ENCODE results near the gene DLEC1. TPM values are rescaled to one million over a fixed set of nuclear protein-coding genes. Genes with fewer than 3 reads are reported as not detected.
"Not testable (repeated sequence)": the region's sequence is repeated elsewhere in the genome, so short reads cannot be mapped to it uniquely, and the experiment has no call there.

The DLEC1 gene
- total and polyA plus RNA-seq, 2 donors (not counting 1 experiment from before 2014, with no cell fraction given), result 0.52 to 2.1 TPM

GRCh38 chr3:38032328-38032865 is 6.6 kb upstream of the DLEC1 start:
- no peak overlapping the region for H3K27ac ChIP-seq (ENCODE audit: low read length in 2 of 2)
- CTCF ChIA-PET, result interaction anchor here (0.7 to 1.3 kb wide), 3 partner anchors 27 to 1260 kb away, joined by 3 to 5 read pairs (median 4); no protein-coding TSS in a partner anchor
- Mint-ChIP-seq H3K27me3 (peaks cover 42% of the 10 kb centered on the region), H3K4me1 (peaks cover 11% of the 10 kb centered on the region), H3K4me3 (no peak overlapping the region), H3K27ac (no peak overlapping the region), H3K9me3 (ENCODE audit: insufficient read depth) (no peaks in the 10 kb centered on the region)
- H3K4me2 ChIP-seq (replicated peaks; ENCODE audit: low read depth, low read length, poor library complexity, severe bottlenecking), result no peak overlapping the region
- POLR2A ChIA-PET, result no interaction called here
- H3K9ac ChIP-seq (ENCODE audit: low read length), result no peak overlapping the region
- no peak overlapping the region for H2AFZ ChIP-seq (ENCODE audit: insufficient read depth, low read depth, low read length, poor library complexity, severe bottlenecking)
- peaks cover 0 to 19% (median 0%) of the 10 kb centered on the region in 3 donors for H3K9me3 ChIP-seq (ENCODE audit: control extremely low read depth in 1 of 3, control insufficient read depth in 2 of 3, insufficient read depth in 1 of 3, low read length in 2 of 3)
- no peak for TF ChIP-seq EZH2 (IDR thresholded peaks at IDR 0.05; ENCODE audit: borderline replicate concordance, insufficient read depth, low read depth, low read length, poor library complexity, severe bottlenecking)
- TF ChIP-seq, protein P1, sequence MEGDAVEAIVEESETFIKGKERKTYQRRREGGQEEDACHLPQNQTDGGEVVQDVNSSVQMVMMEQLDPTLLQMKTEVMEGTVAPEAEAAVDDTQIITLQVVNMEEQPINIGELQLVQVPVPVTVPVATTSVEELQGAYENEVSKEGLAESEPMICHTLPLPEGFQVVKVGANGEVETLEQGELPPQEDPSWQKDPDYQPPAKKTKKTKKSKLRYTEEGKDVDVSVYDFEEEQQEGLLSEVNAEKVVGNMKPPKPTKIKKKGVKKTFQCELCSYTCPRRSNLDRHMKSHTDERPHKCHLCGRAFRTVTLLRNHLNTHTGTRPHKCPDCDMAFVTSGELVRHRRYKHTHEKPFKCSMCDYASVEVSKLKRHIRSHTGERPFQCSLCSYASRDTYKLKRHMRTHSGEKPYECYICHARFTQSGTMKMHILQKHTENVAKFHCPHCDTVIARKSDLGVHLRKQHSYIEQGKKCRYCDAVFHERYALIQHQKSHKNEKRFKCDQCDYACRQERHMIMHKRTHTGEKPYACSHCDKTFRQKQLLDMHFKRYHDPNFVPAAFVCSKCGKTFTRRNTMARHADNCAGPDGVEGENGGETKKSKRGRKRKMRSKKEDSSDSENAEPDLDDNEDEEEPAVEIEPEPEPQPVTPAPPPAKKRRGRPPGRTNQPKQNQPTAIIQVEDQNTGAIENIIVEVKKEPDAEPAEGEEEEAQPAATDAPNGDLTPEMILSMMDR (IDR thresholded peaks at IDR 0.05), result no peak
- H3K79me2 ChIP-seq (ENCODE audit: control insufficient read depth, insufficient read depth, low read length), result no peaks in the 10 kb centered on the region
- H4K20me1 ChIP-seq (ENCODE audit: control insufficient read depth, insufficient read depth, low read length, poor library complexity, severe bottlenecking), result no peaks in the 10 kb centered on the region
- intact Hi-C loops (cut with micrococcal nuclease), result no loop called here
- H3K4me1 ChIP-seq (ENCODE audit: control insufficient read depth in 2 of 2, insufficient read depth in 2 of 2, low read length in 2 of 2), result peaks cover 17 to 19% of the 10 kb centered on the region in 2 donors
- DNase-seq (no peak), ATAC-seq (ENCODE audit: low read depth) (no peak)
- H3K36me3 ChIP-seq (replicated peaks in 1 of 2; ENCODE audit: control extremely low read depth in 1 of 2, control insufficient read depth in 1 of 2, extremely low read depth in 1 of 2, insufficient read depth in 2 of 2, low read length in 1 of 2), result no peaks in the 10 kb centered on the region
- no peak overlapping the region for H3K4me3 ChIP-seq (ENCODE audit: control extremely low read depth in 1 of 5, extremely low read depth in 1 of 5, insufficient read depth in 1 of 5, low read depth in 2 of 5, low read length in 4 of 5)
- H3K27me3 ChIP-seq (replicated peaks in 1 of 4; ENCODE audit: control extremely low read depth in 1 of 4, control insufficient read depth in 3 of 4, insufficient read depth in 4 of 4, low read length in 3 of 4), result peaks cover 0 to 56% (median 23%) of the 10 kb centered on the region in 4 experiments
- WGBS (ENCODE audit: insufficient coverage), result no CpG with 5 or more reads among the region's 1 CpG

- Histone ChIP-seq H3K4me1 (ENCODE audit: control insufficient read depth in 2 of 2, insufficient read depth in 2 of 2, low read length in 2 of 2) (peaks cover 19 to 21% of the 10 kb centered on the region in 2 donors), H3K9me3 (ENCODE audit: control extremely low read depth in 1 of 3, control insufficient read depth in 2 of 3, insufficient read depth in 1 of 3, low read length in 2 of 3) (peaks cover 0 to 16% (median 0%) of the 10 kb centered on the region in 3 donors), H3K27me3 (replicated peaks in 1 of 4; ENCODE audit: control extremely low read depth in 1 of 4, control insufficient read depth in 3 of 4, insufficient read depth in 4 of 4, low read length in 3 of 4) (peaks cover 0 to 50% (median 19%) of the 10 kb centered on the region in 4 experiments)
- H3K27ac ChIP-seq (ENCODE audit: low read length in 2 of 2); POLR2A ChIA-PET; H3K27ac Mint-ChIP-seq; H3K9ac ChIP-seq (ENCODE audit: low read length); H4K20me1 ChIP-seq (ENCODE audit: control insufficient read depth, insufficient read depth, low read length, poor library complexity, severe bottlenecking); H3K4me2 ChIP-seq (replicated peaks; ENCODE audit: low read depth, low read length, poor library complexity, severe bottlenecking); CTCF ChIA-PET; H3K36me3 ChIP-seq (replicated peaks in 1 of 2; ENCODE audit: control extremely low read depth in 1 of 2, control insufficient read depth in 1 of 2, extremely low read depth in 1 of 2, insufficient read depth in 2 of 2, low read length in 1 of 2); H3K4me1 Mint-ChIP-seq; ATAC-seq (ENCODE audit: low read depth); H2AFZ ChIP-seq (ENCODE audit: insufficient read depth, low read depth, low read length, poor library complexity, severe bottlenecking); H3K79me2 ChIP-seq (ENCODE audit: control insufficient read depth, insufficient read depth, low read length); H3K9me3 Mint-ChIP-seq (ENCODE audit: insufficient read depth); intact Hi-C loops (cut with micrococcal nuclease); H3K4me3 ChIP-seq (ENCODE audit: control extremely low read depth in 1 of 5, extremely low read depth in 1 of 5, insufficient read depth in 1 of 5, low read depth in 2 of 5, low read length in 4 of 5); H3K4me3 Mint-ChIP-seq; DNase-seq: not testable (repeated sequence)
- WGBS (ENCODE audit: insufficient coverage), result 91% methylated on average over 4 of the region's 7 CpGs
- H3K27me3 Mint-ChIP-seq, result peaks cover 34% of the 10 kb centered on the region
These were observed 5.4 kb upstream of the DLEC1 start for GRCh38 chr3:38033586-38033985.

DNA sequence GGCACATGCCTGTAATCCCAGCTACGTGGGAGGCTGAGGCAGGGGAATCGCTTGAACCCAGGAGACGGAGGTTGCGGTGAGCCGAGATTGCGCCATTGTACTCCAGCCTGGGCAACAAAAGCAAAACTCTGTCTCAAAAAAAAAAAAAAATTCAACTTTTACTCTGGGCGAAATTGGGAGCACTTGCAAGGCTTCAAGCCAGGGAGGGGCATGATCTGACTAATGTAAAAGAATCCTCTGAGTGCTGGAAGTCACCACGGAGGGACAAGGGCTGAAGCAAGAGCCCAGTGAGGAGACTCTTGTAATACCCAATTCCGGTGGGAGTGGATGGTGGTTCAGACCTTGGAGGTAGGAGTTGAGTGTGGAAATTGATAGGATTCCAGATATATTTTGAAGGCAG is 4.7 kb upstream of the DLEC1 start:
- H3K79me2 ChIP-seq (ENCODE audit: control insufficient read depth, insufficient read depth, low read length); H3K4me3 ChIP-seq (ENCODE audit: control extremely low read depth in 1 of 5, extremely low read depth in 1 of 5, insufficient read depth in 1 of 5, low read depth in 2 of 5, low read length in 4 of 5); POLR2A ChIA-PET; ATAC-seq (ENCODE audit: low read depth); H3K4me2 ChIP-seq (replicated peaks; ENCODE audit: low read depth, low read length, poor library complexity, severe bottlenecking); H2AFZ ChIP-seq (ENCODE audit: insufficient read depth, low read depth, low read length, poor library complexity, severe bottlenecking); H3K27ac Mint-ChIP-seq; H3K4me3 Mint-ChIP-seq; H3K9ac ChIP-seq (ENCODE audit: low read length); H3K27ac ChIP-seq (ENCODE audit: low read length in 2 of 2); H3K9me3 Mint-ChIP-seq (ENCODE audit: insufficient read depth); H4K20me1 ChIP-seq (ENCODE audit: control insufficient read depth, insufficient read depth, low read length, poor library complexity, severe bottlenecking); H3K36me3 ChIP-seq (replicated peaks in 1 of 2; ENCODE audit: control extremely low read depth in 1 of 2, control insufficient read depth in 1 of 2, extremely low read depth in 1 of 2, insufficient read depth in 2 of 2, low read length in 1 of 2); intact Hi-C loops (cut with micrococcal nuclease); DNase-seq: not testable (repeated sequence)
- H3K4me1 Mint-ChIP-seq, result peaks cover 16% of the 10 kb centered on the region
- H3K27me3 Mint-ChIP-seq, result peaks cover 33% of the 10 kb centered on the region
- Histone ChIP-seq H3K27me3 (replicated peaks in 1 of 4; ENCODE audit: control extremely low read depth in 1 of 4, control insufficient read depth in 3 of 4, insufficient read depth in 4 of 4, low read length in 3 of 4) (peaks cover 0 to 42% (median 15%) of the 10 kb centered on the region in 4 experiments), H3K9me3 (ENCODE audit: control extremely low read depth in 1 of 3, control insufficient read depth in 2 of 3, insufficient read depth in 1 of 3, low read length in 2 of 3) (peaks cover 0 to 10% (median 0%) of the 10 kb centered on the region in 3 donors), H3K4me1 (ENCODE audit: control insufficient read depth in 2 of 2, insufficient read depth in 2 of 2, low read length in 2 of 2) (peaks cover 20 to 21% of the 10 kb centered on the region in 2 donors)
- 94% methylated on average over 7 of the region's 9 CpGs for WGBS (ENCODE audit: insufficient coverage)
- CTCF ChIA-PET, result interaction anchor here (0.6 to 0.8 kb wide), 2 partner anchors 29 to 431 kb away, joined by 3 to 4 read pairs; no protein-coding TSS in a partner anchor

Data from B cell (primary cell).